ENCODE data around the gene SLC7A1. TPM values are rescaled to one million over a fixed set of nuclear protein-coding genes. Genes with fewer than 3 reads are reported as not detected.

SLC7A1 gene
- total and polyA plus RNA-seq, 2 experiments from 2014 or later = 6.0 to 13.6 TPM

DNA sequence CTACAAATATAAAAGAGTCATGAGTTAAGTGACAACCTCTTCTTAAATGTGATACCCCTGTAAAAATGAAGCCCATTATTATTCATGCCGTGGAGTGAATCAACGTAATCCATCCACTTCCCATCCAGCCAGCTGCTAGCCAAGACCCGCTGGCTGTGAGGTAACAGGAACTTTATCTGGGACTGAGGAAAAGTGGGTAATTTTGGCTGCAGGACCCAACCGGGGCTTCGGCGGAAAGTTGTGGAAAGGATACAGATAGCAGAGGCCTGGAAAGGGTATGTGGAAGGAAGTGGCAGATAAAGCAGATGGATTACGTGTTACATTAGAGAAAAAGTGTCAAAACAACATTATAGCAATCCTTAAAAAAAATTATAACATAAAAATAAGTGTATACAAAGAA is 48.3 kb downstream of the SLC7A1 start:
- TF ChIP-seq, protein P1, sequence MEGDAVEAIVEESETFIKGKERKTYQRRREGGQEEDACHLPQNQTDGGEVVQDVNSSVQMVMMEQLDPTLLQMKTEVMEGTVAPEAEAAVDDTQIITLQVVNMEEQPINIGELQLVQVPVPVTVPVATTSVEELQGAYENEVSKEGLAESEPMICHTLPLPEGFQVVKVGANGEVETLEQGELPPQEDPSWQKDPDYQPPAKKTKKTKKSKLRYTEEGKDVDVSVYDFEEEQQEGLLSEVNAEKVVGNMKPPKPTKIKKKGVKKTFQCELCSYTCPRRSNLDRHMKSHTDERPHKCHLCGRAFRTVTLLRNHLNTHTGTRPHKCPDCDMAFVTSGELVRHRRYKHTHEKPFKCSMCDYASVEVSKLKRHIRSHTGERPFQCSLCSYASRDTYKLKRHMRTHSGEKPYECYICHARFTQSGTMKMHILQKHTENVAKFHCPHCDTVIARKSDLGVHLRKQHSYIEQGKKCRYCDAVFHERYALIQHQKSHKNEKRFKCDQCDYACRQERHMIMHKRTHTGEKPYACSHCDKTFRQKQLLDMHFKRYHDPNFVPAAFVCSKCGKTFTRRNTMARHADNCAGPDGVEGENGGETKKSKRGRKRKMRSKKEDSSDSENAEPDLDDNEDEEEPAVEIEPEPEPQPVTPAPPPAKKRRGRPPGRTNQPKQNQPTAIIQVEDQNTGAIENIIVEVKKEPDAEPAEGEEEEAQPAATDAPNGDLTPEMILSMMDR (IDR thresholded peaks at IDR 0.05; ENCODE audit: low read depth, low read length) = no peak
- Histone ChIP-seq H3K36me3 (peaks cover 3% of the 10 kb centered on the region), H3K4me1 (ENCODE audit: low read depth) (peaks cover 24% of the 10 kb centered on the region), H3K4me3 (no peak overlapping the region), H3K27ac (peak overlapping the region; percentile 47), H3K9me3 (ENCODE audit: low read depth) (no peaks in the 10 kb centered on the region), H3K27me3 (no peaks in the 10 kb centered on the region)
- DNase-seq (ENCODE audit: low read depth in 1 of 2, low spot score in 1 of 2) = peak in 1 of 2 donors; percentile 83

DNA sequence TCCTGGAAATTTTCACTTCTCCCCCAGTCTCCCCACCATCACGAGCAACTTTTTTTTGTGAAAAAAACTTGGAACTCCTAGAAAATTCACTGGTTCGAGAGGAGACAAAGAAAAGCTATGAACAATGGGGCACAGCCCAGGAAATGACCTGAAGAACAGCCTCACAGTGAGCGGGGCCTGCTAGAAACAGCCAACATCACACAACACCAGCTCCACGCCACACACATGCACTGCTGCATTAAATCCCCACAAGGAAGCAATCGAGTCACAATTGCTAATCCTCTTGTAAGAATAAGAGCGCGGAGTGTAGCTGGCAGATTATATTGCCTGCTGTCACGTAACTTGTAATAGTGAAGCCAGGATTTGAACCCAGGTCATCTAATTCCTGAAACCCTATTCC is 48.8 kb downstream of the SLC7A1 start:
- no peaks in the 10 kb centered on the region for H3K9me3 ChIP-seq (ENCODE audit: low read depth)
- H3K36me3 ChIP-seq = peaks cover 3% of the 10 kb centered on the region
- H3K27me3 ChIP-seq = no peaks in the 10 kb centered on the region
- H3K4me1 ChIP-seq (ENCODE audit: low read depth) = peaks cover 24% of the 10 kb centered on the region
- H3K27ac ChIP-seq = no peak overlapping the region
- no peak for DNase-seq (ENCODE audit: low read depth in 1 of 2, low spot score in 1 of 2)
- TF ChIP-seq, protein P1 (IDR thresholded peaks at IDR 0.05; ENCODE audit: low read depth, low read length) = no peak
- H3K4me3 ChIP-seq = no peak overlapping the region

DNA sequence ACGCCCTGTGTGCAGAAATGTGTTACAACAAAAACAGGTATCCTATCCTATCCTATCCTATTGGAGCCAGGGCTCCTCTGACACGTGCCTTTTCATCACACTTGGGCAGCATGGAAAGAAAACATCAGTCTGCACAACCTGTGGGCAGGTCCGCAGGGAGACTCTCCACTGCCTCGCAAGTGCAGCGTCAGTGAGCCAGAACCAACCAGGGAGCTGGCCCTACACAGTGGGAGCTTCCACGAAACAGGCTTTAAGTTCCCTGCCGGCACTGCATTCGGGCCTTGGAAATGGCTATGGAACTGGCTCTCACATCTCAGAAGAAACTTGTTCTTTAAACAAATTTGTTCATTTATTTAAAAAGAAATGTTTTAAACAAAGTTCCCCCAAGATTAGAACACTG is 49.5 kb downstream of the SLC7A1 start:
- H3K4me1 ChIP-seq (ENCODE audit: low read depth) = peaks cover 24% of the 10 kb centered on the region
- H3K9me3 ChIP-seq (ENCODE audit: low read depth) = no peaks in the 10 kb centered on the region
- H3K36me3 ChIP-seq = peaks cover 3% of the 10 kb centered on the region
- no peak overlapping the region for H3K27ac ChIP-seq
- H3K4me3 ChIP-seq = no peak overlapping the region
- DNase-seq (ENCODE audit: low read depth in 1 of 2, low spot score in 1 of 2) = no peak
- no peaks in the 10 kb centered on the region for H3K27me3 ChIP-seq
- TF ChIP-seq, protein P1 (IDR thresholded peaks at IDR 0.05; ENCODE audit: low read depth, low read length) = no peak

DNA sequence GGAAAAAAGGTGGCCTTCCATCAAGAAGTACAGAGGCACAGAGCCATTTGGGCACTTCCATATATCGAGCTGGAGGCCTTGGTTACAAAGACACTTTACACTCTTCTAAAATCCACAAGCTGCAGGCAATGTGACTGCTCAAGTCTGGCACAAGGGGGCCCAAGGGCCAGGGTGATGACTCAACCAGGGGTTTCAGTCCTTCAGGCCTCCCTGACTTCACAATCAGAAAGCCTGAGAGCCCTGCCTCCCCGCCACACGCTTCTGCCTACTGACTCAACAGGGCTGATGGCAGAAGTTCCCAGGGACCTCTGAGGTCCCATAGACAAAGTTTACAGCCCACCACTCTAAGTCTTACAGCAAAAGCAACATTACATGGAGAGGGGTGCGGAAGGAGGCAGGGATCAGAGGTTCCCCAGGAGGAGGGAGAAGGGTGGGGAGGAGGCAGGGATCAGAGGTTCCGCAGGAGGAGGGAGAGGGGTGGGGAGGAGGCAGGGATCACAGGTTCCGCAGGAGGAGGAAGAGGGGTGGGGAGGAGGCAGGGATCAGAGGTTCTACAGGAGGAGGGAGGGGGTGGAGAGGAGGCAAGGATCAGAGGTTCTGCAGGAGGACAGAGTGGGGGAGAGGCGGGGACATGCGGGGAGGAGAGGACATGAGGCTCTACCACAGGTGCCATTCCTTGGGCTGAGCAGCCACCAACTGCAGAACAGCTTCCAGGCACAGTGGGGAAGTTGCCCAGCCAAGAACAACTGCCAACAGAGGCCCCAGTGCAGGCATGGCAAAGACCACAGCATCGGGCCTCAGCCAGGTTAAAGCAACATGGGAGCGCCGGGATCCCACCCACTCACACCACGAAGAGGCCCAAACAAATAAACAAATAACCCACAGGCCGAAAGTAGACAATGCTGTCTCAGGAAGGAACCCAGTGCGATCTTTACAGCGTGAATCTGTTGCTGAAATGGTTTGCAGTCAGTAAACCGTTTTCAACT is 52.0 kb downstream of the SLC7A1 start:
- Histone ChIP-seq H3K9me3 (ENCODE audit: low read depth) (no peaks in the 10 kb centered on the region), H3K4me3 (no peak overlapping the region), H3K4me1 (ENCODE audit: low read depth) (peaks cover 37% of the 10 kb centered on the region), H3K27me3 (no peaks in the 10 kb centered on the region), H3K36me3 (no peaks in the 10 kb centered on the region), H3K27ac (no peak overlapping the region)
- DNase-seq (ENCODE audit: low read depth in 1 of 2, low spot score in 1 of 2) = peak in 1 of 2 donors; percentile 29
- TF ChIP-seq, protein P1 (IDR thresholded peaks at IDR 0.05; ENCODE audit: low read depth, low read length) = no peak

DNA sequence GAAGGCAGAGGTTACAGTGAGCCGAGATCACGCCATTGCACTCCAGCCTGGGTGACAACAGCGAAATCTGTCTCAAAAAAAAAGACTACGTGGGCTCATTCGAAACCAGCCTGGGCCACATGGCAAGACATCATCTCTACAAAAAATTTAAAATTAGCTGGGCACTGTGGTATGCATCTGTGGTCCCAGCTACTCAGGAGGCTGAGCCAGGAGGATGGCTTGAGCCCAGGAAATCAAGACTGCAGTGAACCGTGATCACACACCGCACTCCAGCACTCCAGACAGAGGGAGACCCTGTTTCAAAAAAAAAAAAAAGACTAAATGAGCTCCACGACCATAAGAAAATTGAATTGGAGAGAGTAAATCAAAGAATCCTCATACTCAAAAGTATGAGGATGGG is 53.1 kb downstream of the SLC7A1 start:
- Histone ChIP-seq H3K4me3 (no peak overlapping the region), H3K9me3 (ENCODE audit: low read depth) (no peaks in the 10 kb centered on the region)
- TF ChIP-seq, protein P1 (IDR thresholded peaks at IDR 0.05; ENCODE audit: low read depth, low read length) = no peak

More for the DNA sequence above, 53.1 kb downstream of the SLC7A1 start:
- H3K36me3 ChIP-seq = no peaks in the 10 kb centered on the region
- H3K27ac ChIP-seq = no peak overlapping the region
- H3K4me1 ChIP-seq (ENCODE audit: low read depth) = peaks cover 25% of the 10 kb centered on the region
- H3K27me3 ChIP-seq = no peaks in the 10 kb centered on the region
- DNase-seq (ENCODE audit: low read depth in 1 of 2, low spot score in 1 of 2) = no peak

Data from cardiac muscle cell (in vitro differentiated cells and primary cell).